ENCODE results near the gene TDRD15.

The TDRD15 gene

GRCh38 chr2:21123473-21124393, at the start of gene TDRD15:
Gene TDRD15, plus strand, starts transcription at chr2:21123968. Its CDS starts 13,500 bp downstream, at chr2:21137468.
- no peak within 1 kb of the TSS for H3K27ac ChIP-seq
- H3K36me3 ChIP-seq (replicated peaks) = no peaks in the 10 kb centered on the region
- TF ChIP-seq, protein P1, sequence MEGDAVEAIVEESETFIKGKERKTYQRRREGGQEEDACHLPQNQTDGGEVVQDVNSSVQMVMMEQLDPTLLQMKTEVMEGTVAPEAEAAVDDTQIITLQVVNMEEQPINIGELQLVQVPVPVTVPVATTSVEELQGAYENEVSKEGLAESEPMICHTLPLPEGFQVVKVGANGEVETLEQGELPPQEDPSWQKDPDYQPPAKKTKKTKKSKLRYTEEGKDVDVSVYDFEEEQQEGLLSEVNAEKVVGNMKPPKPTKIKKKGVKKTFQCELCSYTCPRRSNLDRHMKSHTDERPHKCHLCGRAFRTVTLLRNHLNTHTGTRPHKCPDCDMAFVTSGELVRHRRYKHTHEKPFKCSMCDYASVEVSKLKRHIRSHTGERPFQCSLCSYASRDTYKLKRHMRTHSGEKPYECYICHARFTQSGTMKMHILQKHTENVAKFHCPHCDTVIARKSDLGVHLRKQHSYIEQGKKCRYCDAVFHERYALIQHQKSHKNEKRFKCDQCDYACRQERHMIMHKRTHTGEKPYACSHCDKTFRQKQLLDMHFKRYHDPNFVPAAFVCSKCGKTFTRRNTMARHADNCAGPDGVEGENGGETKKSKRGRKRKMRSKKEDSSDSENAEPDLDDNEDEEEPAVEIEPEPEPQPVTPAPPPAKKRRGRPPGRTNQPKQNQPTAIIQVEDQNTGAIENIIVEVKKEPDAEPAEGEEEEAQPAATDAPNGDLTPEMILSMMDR (IDR thresholded peaks at IDR 0.05; ENCODE audit: low read depth, low read length, missing control alignments) = no peak
- H3K27me3 ChIP-seq (replicated peaks) = no peaks in the 10 kb centered on the region
- in situ Hi-C loops (cut with HindIII; ENCODE audit: low pct_ligation_motif_present, low sequenced_read_pairs) = no loop called here
- no peak within 1 kb of the TSS for H3K4me3 ChIP-seq (ENCODE audit: low read depth, low read length)
- no peak for DNase-seq

GRCh38 chr2:21078296-21078695, 45.5 kb upstream of the TDRD15 start:
- no peaks in the 10 kb centered on the region for H3K27me3 ChIP-seq (replicated peaks)
- in situ Hi-C loops (cut with HindIII; ENCODE audit: low pct_ligation_motif_present, low sequenced_read_pairs) = no loop called here
- no peaks in the 10 kb centered on the region for H3K36me3 ChIP-seq (replicated peaks)
- H3K27ac ChIP-seq = no peak overlapping the region
- H3K4me3 ChIP-seq (ENCODE audit: low read depth, low read length) = no peak overlapping the region
- DNase-seq = no peak
- TF ChIP-seq, protein P1 (IDR thresholded peaks at IDR 0.05; ENCODE audit: low read depth, low read length, missing control alignments) = no peak

GRCh38 chr2:21083482-21083881, 40.3 kb upstream of the TDRD15 start:
- TF ChIP-seq, protein P1 (IDR thresholded peaks at IDR 0.05; ENCODE audit: low read depth, low read length, missing control alignments) = no peak

GRCh38 chr2:21084401-21084800, 39.4 kb upstream of the TDRD15 start:
- Histone ChIP-seq H3K4me3 (ENCODE audit: low read depth, low read length) (no peak overlapping the region), H3K36me3 (replicated peaks) (no peaks in the 10 kb centered on the region), H3K27ac (no peak overlapping the region), H3K27me3 (replicated peaks) (no peaks in the 10 kb centered on the region)
- no peak for DNase-seq
- TF ChIP-seq, protein P1 (IDR thresholded peaks at IDR 0.05; ENCODE audit: low read depth, low read length, missing control alignments) = no peak
- in situ Hi-C loops (cut with HindIII; ENCODE audit: low pct_ligation_motif_present, low sequenced_read_pairs) = no loop called here

More at GRCh38 chr2:21083482-21083881, 40.3 kb upstream of the TDRD15 start:
- no peak overlapping the region for H3K4me3 ChIP-seq (ENCODE audit: low read depth, low read length)
- no peak for DNase-seq
- no peaks in the 10 kb centered on the region for H3K27me3 ChIP-seq (replicated peaks)
- in situ Hi-C loops (cut with HindIII; ENCODE audit: low pct_ligation_motif_present, low sequenced_read_pairs) = no loop called here
- no peak overlapping the region for H3K27ac ChIP-seq
- no peaks in the 10 kb centered on the region for H3K36me3 ChIP-seq (replicated peaks)

GRCh38 chr2:21092308-21092869, 31.4 kb upstream of the TDRD15 start:
- in situ Hi-C loops (cut with HindIII; ENCODE audit: low pct_ligation_motif_present, low sequenced_read_pairs) = no loop called here
- Histone ChIP-seq H3K36me3 (replicated peaks) (no peaks in the 10 kb centered on the region), H3K27ac (no peak overlapping the region), H3K27me3 (replicated peaks) (no peaks in the 10 kb centered on the region), H3K4me3 (ENCODE audit: low read depth, low read length) (no peak overlapping the region)
- TF ChIP-seq, protein P1 (IDR thresholded peaks at IDR 0.05; ENCODE audit: low read depth, low read length, missing control alignments) = no peak
- no peak for DNase-seq

Data from brain microvascular endothelial cell (primary cell).